H4 (cell line): ENCODE results near the gene OR6N2. TPM values are rescaled to one million over a fixed set of nuclear protein-coding genes. Genes with fewer than 3 reads are reported as not detected.

Experiments used
- DNase-seq: peaks from one replicate; pipeline ENCODE4 v3.0.0-alpha.2; 2015; ENCODE audit warnings: low spot score
- total RNA-seq: library from RNA; depleted of rRNA; stranded (reverse); fragments of >200 nt; shearing (Covaris generic); gene quantifications from 2 replicates; pipeline ENCODE4 v1.2.3, GENCODE V29; 2014; rRNA removed

Gene OR6N2
- total RNA-seq, 1 experiment from 2014 or later = not detected

GRCh38 chr1:158754420-158754819, 26.6 kb downstream of the OR6N2 start, which contains the start of gene OR6K6:
OR6K6 (plus strand) TSS chr1:158754720; CDS start chr1:158754888, 168 bp downstream.
- no peak for DNase-seq

- DNase-seq = no peak
Measured at GRCh38 chr1:158752155-158752712, 28.8 kb downstream of the OR6N2 start.

- DNase-seq = no peak
Measured at GRCh38 chr1:158735848-158736247, 45.2 kb downstream of the OR6N2 start.

DNA sequence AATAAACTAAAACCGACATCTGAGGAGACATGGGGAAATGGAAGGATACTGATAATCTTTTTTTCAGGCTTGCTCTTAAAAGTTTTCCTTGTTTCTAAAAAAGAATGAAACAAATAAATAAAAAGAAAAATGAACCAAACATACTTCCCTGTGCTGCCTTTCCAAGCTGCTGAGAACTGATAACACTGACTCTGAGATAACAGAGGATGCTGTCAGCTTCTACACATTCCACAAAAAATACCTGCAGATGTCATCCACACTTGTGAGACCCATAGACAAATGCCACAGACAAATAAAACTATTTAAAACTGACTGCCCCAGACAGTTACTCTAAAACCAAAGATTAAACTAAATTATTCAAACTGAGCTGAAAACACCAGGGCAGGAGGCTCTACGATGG, 48.5 kb downstream of the OR6N2 start:
- DNase-seq = no peak

DNA sequence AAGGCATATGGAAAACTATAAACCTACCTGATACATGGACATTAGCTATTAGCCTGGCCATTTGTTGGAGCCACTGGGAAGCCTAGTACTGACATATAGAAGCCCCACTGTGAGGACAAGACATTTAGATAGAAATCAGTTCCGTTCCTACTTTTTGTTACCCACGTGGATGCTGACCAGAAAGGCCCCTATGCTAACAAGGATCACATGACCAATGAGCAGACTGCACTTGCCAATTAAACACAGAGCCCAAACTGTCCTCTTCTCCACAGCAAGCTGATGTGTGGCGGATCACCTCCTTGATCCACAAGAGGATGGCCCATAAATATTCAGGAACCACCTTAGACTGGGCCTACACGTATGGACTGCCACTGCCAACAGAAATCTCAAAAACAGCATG, 49.3 kb downstream of the OR6N2 start:
- DNase-seq = no peak

- DNase-seq = no peak
Measured at GRCh38 chr1:158730453-158730852, 50.6 kb downstream of the OR6N2 start.

DNA sequence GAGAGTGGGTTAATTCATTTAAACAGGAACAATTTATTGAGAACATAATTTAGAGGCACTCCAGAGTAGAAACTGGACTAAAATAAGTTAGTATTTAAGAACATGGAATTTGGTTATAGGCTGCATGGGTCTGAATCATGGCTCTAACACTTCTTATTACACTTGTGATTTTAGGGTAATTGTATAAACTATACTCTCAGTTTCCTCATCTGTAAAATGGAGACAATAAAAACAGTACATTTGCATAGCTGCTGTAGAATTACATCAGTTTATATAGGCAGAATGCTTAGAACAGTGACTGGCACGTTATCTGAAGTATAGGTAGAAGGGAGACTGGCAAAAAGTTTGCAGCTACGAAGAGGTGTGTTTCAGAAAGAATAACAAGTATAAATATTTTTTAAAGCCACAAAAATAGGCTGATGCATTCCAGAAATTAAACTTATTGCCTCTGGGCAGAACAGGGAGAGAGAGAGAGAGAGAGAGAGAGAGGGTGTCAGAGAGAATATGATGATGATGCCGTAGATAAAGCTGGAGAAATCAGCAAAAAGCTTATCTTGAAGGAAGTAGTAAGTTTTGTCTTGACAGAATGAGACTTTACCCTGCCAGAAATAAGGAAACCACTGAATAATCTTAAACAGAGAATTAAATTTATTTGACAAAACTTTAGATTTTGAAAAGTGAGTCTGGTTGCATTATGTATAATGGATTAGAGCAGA, 52.3 kb downstream of the OR6N2 start:
- DNase-seq = no peak

- DNase-seq = no peak
Measured at GRCh38 chr1:158724442-158724841, 56.6 kb downstream of the OR6N2 start.

Other genes starting within 250 kb of the OR6N2 start
- not detected in 2 replicates for gene OR6Y1, start 226.8 kb downstream of the OR6N2 start, total RNA-seq
- not detected in 2 replicates for gene OR6P1, start 210.6 kb downstream of the OR6N2 start, total RNA-seq
- not detected in 2 replicates for gene OR10X1, start 201.3 kb downstream of the OR6N2 start, total RNA-seq
- not detected in 2 replicates for gene OR10Z1, start 175.9 kb downstream of the OR6N2 start, total RNA-seq
- gene SPTA1, start 94.5 kb downstream of the OR6N2 start, total RNA-seq = 1.6 and 2.4 TPM in 2 replicates
- not detected in 2 replicates for gene OR6K2, start 80.6 kb downstream of the OR6N2 start, total RNA-seq
- gene OR6K3, start 60.5 kb downstream of the OR6N2 start, total RNA-seq = not detected in 2 replicates
- not detected in 2 replicates for gene OR6K6, start 26.5 kb downstream of the OR6N2 start, total RNA-seq
- gene OR6N1, start 9.0 kb downstream of the OR6N2 start, total RNA-seq = not detected in 2 replicates
- gene MNDA, start 50.1 kb upstream of the OR6N2 start, total RNA-seq = 0.39 TPM in 1 of 2 replicates, not detected in the other
- gene PYHIN1, start 150.3 kb upstream of the OR6N2 start, total RNA-seq = 0.33 and 1.7 TPM in 2 replicates
- 31.8 and 54.0 TPM in 2 replicates for gene IFI16, start 228.7 kb upstream of the OR6N2 start, total RNA-seq